ENCODE measurements around the gene KCTD5. TPM values are rescaled to one million over a fixed set of nuclear protein-coding genes. Genes with fewer than 3 reads are reported as not detected.

KCTD5 gene
- total RNA-seq, 1 donor from 2014 or later = 55.4 TPM

DNA sequence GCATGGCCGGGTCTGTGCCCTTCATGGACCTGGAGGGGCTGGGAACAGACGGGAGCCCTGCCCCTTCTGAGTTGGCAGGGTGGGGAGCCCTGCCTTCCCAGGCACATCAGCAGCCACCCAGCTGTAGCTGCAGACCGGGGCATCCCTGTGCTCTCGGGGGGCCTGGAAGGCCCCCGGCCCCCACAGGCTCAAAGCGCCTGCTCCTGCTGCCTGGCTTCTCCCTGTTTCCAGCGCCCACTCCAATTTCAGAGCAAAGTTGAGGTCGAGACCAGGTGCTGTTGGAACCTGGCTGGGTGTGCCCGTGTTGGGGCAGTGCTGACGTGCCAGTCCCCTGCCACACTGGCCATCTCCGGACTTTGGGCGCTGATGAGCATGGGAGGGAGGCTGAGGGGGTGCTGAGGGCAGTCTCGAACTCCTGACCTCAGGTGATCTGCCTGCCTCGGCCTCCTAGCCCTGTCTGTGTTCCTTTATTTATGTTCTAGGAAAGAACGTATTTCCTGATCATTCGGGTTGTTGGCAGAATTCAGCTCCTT lies 42.6 kb downstream of the KCTD5 start:
- Histone ChIP-seq H3K27ac (ENCODE audit: low read depth, low read length) (no peak overlapping the region), H3K4me2 (ENCODE audit: low read length) (no peak overlapping the region), H3K9me3 (ENCODE audit: insufficient read depth, low read depth, low read length) (no peaks in the 10 kb centered on the region), H3K4me3 (ENCODE audit: insufficient read depth, low read depth, low read length) (no peak overlapping the region), H4K20me1 (ENCODE audit: insufficient read depth, low read length) (no peaks in the 10 kb centered on the region), H3K4me1 (ENCODE audit: insufficient read depth, low read length) (peaks cover 3% of the 10 kb centered on the region), H3K9ac (ENCODE audit: low read length) (no peak overlapping the region), H3K27me3 (ENCODE audit: insufficient read depth, low read length) (no peaks in the 10 kb centered on the region), H2AFZ (ENCODE audit: low read depth, low read length) (no peak overlapping the region), H3K36me3 (ENCODE audit: insufficient read depth, low read length) (no peaks in the 10 kb centered on the region), H3K79me2 (ENCODE audit: insufficient read depth, low read length) (no peaks in the 10 kb centered on the region)
- Mint-ChIP-seq H3K4me3 (ENCODE audit: unreplicated experiment) (no peak overlapping the region), H3K4me1 (ENCODE audit: low read depth, unreplicated experiment) (no peaks in the 10 kb centered on the region), H3K36me3 (ENCODE audit: low read depth, unreplicated experiment) (no peaks in the 10 kb centered on the region), H3K27me3 (ENCODE audit: low read depth, unreplicated experiment) (peaks cover 10% of the 10 kb centered on the region), H3K9me3 (ENCODE audit: unreplicated experiment) (no peaks in the 10 kb centered on the region), H3K27ac (ENCODE audit: unreplicated experiment) (no peak overlapping the region)
- TF ChIP-seq, protein P1, sequence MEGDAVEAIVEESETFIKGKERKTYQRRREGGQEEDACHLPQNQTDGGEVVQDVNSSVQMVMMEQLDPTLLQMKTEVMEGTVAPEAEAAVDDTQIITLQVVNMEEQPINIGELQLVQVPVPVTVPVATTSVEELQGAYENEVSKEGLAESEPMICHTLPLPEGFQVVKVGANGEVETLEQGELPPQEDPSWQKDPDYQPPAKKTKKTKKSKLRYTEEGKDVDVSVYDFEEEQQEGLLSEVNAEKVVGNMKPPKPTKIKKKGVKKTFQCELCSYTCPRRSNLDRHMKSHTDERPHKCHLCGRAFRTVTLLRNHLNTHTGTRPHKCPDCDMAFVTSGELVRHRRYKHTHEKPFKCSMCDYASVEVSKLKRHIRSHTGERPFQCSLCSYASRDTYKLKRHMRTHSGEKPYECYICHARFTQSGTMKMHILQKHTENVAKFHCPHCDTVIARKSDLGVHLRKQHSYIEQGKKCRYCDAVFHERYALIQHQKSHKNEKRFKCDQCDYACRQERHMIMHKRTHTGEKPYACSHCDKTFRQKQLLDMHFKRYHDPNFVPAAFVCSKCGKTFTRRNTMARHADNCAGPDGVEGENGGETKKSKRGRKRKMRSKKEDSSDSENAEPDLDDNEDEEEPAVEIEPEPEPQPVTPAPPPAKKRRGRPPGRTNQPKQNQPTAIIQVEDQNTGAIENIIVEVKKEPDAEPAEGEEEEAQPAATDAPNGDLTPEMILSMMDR (IDR thresholded peaks at IDR 0.05; ENCODE audit: insufficient read depth, low read depth, low read length) = no peak
- no peak for TF ChIP-seq EZH2 (IDR thresholded peaks at IDR 0.05; ENCODE audit: insufficient read depth, low read length)
- FAIRE-seq = no peak
- no peak for DNase-seq (ENCODE audit: low read depth)

DNA sequence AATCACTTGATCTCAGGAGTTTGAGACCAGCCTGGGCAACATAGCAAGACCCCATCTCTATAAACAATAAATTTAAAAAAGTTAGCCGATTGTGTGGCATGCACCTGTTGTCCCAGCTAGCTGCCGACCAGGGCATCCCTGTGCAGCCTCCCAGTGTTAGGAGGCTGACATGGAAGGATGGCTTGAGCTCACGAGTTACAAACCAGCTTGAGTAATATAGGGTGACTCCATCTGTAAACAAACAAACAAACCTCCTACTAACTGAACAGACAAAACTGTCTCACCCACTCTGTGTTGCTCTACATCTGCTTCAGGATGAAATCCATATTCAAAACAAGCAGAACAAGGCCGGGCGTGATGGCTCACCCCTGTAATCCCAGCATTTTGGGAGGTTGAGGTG lies 44.6 kb downstream of the KCTD5 start:
- H3K27me3 Mint-ChIP-seq (ENCODE audit: low read depth, unreplicated experiment) = peaks cover 10% of the 10 kb centered on the region
- H3K4me1 Mint-ChIP-seq (ENCODE audit: low read depth, unreplicated experiment) = no peaks in the 10 kb centered on the region
- DNase-seq (ENCODE audit: low read depth) (no peak), FAIRE-seq (no peak)
- H3K36me3 Mint-ChIP-seq (ENCODE audit: low read depth, unreplicated experiment) = no peaks in the 10 kb centered on the region
- H4K20me1 ChIP-seq (ENCODE audit: insufficient read depth, low read length) = no peaks in the 10 kb centered on the region
- no peak overlapping the region for H3K9ac ChIP-seq (ENCODE audit: low read length)
- TF ChIP-seq, protein P1 (IDR thresholded peaks at IDR 0.05; ENCODE audit: insufficient read depth, low read depth, low read length) = no peak
- TF ChIP-seq EZH2 (IDR thresholded peaks at IDR 0.05; ENCODE audit: insufficient read depth, low read length) = no peak
- no peak overlapping the region for H3K4me2 ChIP-seq (ENCODE audit: low read length)
- H3K27ac ChIP-seq (ENCODE audit: low read depth, low read length) = no peak overlapping the region
- no peak overlapping the region for H3K4me3 ChIP-seq (ENCODE audit: insufficient read depth, low read depth, low read length)
- no peaks in the 10 kb centered on the region for H3K79me2 ChIP-seq (ENCODE audit: insufficient read depth, low read length)
- H3K27me3 ChIP-seq (ENCODE audit: insufficient read depth, low read length) = no peaks in the 10 kb centered on the region
- H3K4me3 Mint-ChIP-seq (ENCODE audit: unreplicated experiment) = no peak overlapping the region
- H3K9me3 Mint-ChIP-seq (ENCODE audit: unreplicated experiment) = no peaks in the 10 kb centered on the region
- no peaks in the 10 kb centered on the region for H3K4me1 ChIP-seq (ENCODE audit: insufficient read depth, low read length)
- no peaks in the 10 kb centered on the region for H3K36me3 ChIP-seq (ENCODE audit: insufficient read depth, low read length)
- H3K27ac Mint-ChIP-seq (ENCODE audit: unreplicated experiment) = peak overlapping the region; percentile 34
- H2AFZ ChIP-seq (ENCODE audit: low read depth, low read length) = no peak overlapping the region
- no peaks in the 10 kb centered on the region for H3K9me3 ChIP-seq (ENCODE audit: insufficient read depth, low read depth, low read length)

DNA sequence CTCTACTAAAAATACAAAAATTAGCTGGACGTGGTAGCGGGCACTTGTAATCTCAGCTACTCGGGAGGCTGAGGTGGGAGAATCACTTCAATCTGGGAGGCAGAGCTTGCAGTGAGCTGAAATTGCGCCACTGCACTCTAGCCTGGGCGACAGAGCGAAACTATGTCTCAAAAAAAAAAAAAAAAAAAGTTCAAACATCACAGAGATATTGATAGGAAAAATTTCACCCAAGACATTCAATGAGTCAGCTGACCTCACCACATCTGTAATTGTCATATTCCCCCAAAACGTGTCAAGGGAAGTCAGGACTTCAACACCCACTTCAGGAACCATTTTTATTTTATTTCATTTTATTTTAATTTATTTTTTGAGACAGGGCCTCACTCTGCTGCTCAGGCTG lies 45.7 kb downstream of the KCTD5 start:
- Mint-ChIP-seq H3K27me3 (ENCODE audit: low read depth, unreplicated experiment) (peaks cover 10% of the 10 kb centered on the region), H3K27ac (ENCODE audit: unreplicated experiment) (no peak overlapping the region), H3K4me1 (ENCODE audit: low read depth, unreplicated experiment) (no peaks in the 10 kb centered on the region), H3K36me3 (ENCODE audit: low read depth, unreplicated experiment) (no peaks in the 10 kb centered on the region), H3K9me3 (ENCODE audit: unreplicated experiment) (no peaks in the 10 kb centered on the region), H3K4me3 (ENCODE audit: unreplicated experiment) (no peak overlapping the region)
- no peaks in the 10 kb centered on the region for H3K4me1 ChIP-seq (ENCODE audit: insufficient read depth, low read length)
- H2AFZ ChIP-seq (ENCODE audit: low read depth, low read length) = no peak overlapping the region
- TF ChIP-seq, protein P1 (IDR thresholded peaks at IDR 0.05; ENCODE audit: insufficient read depth, low read depth, low read length) = no peak
- TF ChIP-seq EZH2 (IDR thresholded peaks at IDR 0.05; ENCODE audit: insufficient read depth, low read length) = no peak
- no peaks in the 10 kb centered on the region for H3K36me3 ChIP-seq (ENCODE audit: insufficient read depth, low read length)
- H3K9ac ChIP-seq (ENCODE audit: low read length) = no peak overlapping the region
- no peaks in the 10 kb centered on the region for H3K9me3 ChIP-seq (ENCODE audit: insufficient read depth, low read depth, low read length)
- no peaks in the 10 kb centered on the region for H3K79me2 ChIP-seq (ENCODE audit: insufficient read depth, low read length)
- H3K4me2 ChIP-seq (ENCODE audit: low read length) = no peak overlapping the region
- no peaks in the 10 kb centered on the region for H3K27me3 ChIP-seq (ENCODE audit: insufficient read depth, low read length)
- no peak for FAIRE-seq
- DNase-seq (ENCODE audit: low read depth) = no peak
- H4K20me1 ChIP-seq (ENCODE audit: insufficient read depth, low read length) = no peaks in the 10 kb centered on the region
- H3K27ac ChIP-seq (ENCODE audit: low read depth, low read length) = no peak overlapping the region
- no peak overlapping the region for H3K4me3 ChIP-seq (ENCODE audit: insufficient read depth, low read depth, low read length)
